Femur (tissue), 1 donor: ENCODE results near the gene RELT.

Experiments used
- DNase-seq: peaks from one replicate; pipeline ENCODE4 v3.0.0-alpha.2; 2017

Gene RELT

DNA sequence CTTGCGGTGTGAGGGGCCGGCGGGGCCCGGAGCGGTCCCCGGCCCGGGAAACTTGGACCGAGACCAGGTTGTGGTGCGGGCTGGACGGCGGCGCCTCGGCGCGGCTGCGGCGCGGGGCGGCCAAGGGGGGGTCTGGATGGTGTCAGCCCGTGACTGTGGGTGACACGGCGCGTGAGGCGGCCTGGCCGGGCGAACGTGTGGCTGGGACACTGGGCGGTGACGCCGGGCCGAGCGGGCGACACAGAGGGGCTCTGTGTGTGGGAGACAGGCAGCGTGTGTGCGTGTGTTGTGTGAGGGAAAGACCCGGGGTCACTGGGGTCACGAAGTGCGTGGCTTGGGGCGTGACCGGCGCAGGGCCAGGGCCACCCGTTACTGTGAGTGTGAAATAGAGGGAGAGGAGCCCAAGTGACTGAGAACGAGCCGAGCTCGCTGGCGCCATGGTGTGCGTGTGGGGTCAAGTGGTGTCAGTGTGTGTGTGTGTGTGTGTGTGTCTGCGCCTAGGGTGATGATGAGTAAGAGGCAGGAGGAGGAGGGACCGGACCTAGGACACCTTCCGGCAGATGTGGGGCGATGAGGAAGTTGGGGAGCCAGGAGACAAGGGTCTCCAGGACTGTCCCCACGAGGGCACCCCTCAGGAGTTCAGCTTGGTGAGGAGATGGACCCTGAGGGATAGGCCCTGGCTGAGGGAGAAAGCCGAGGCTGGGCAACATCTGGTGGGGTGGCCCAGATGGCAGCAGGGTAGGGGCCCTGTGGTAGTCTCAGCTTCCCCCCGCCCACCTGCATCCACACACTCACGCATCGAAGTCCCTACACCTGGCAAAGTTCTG, 817 bp downstream of the RELT start:
- DNase-seq: peak; percentile 67

DNA sequence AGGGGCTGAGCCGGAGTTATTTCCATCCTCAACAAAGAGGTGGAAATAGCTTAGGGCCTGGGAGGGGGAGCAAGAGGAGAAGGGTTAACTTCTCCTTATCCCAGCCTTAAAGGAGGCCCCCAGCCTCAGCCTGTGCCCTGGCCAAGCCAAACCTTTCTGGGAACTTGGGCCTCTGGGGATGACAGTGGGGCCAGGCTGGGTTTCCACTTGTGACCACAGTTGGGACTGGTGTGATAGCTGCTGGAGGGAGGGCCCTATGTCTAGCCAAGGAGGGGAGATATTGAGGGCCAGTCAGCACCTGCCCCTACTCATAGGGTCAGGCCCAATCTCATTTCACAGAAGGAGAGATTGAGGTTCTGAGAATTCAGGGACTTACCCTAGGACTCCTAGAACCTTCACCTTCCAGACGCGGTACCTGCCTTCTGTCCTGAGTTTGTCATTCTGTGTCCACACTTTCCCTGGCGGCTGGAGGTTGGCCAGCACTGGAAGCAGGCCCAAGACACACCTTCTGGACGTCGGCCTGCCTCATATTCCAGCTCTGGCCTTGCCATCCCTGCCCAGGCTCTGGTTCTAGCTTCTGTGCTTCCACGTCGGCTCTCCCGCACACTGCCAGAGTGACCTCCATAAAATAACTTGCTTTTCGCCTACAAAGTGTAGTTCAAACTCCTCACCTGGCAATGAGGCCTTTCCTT, 3.1 kb downstream of the RELT start:
- DNase-seq: no peak

DNA sequence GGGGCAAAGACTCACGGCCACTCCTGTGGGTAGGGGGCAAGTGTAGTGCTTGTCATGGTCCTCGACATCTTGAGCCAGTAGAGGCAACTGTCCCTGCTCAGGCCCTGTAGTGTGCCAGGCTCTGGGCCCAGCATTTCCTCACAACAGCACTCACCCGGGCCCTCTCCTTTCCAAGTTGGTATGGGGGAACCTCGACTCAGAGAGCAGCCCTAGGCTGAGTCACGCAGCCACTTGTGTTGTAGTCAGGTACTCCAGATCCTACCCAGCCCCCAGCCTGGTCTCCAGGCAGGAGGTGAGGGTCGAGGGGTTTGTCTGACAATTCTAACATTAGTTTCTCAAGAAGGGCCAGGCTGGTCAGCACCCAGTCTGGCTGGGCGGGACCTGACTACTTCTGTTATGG, 4.1 kb downstream of the RELT start:
- no peak for DNase-seq

DNA sequence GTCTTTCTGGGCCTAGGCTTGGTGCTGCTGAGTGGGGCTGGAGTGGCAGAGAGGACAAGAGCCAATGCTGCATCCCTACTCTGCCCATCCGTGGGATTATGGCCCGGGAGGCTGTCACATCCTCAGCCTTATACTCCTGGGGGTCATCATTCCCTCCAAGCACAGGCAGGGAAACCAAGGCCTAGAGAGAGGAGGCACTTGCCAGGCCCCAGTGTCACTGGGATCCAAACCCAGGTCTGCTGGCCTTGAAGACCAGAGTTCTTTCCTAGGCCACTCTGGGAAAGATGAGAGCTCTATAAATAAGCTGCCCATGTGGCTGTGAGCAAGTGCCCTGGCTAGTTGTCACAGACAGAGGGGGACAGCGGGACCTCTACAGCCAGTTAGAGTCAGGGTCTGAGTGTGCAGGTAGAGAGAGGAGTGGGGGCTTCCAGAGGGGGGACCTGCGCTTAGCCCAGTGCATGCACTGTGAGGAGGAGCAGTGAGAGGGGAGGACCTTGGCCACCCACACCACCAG, 4.8 kb downstream of the RELT start:
- no peak for DNase-seq

DNA sequence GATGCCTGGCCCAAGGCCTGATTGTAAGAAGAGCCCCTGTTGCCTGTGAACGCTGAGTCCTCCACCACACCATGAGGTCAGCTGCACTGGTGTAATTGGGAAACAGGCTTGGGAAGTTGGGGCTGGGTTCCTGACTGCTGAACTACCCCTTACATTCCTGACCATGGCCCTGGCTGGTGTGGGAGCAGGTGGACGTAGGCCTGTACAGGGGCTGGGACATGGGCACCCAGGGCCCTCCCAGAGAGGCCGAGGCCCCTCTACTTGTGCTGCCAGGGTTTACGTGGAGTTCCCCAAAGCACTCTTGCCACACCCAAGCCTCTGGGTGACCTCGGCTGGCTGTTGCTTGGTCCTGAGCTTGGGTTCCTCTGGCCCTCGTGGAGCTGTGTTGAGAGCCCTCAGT, 5.4 kb downstream of the RELT start:
- DNase-seq: no peak

DNA sequence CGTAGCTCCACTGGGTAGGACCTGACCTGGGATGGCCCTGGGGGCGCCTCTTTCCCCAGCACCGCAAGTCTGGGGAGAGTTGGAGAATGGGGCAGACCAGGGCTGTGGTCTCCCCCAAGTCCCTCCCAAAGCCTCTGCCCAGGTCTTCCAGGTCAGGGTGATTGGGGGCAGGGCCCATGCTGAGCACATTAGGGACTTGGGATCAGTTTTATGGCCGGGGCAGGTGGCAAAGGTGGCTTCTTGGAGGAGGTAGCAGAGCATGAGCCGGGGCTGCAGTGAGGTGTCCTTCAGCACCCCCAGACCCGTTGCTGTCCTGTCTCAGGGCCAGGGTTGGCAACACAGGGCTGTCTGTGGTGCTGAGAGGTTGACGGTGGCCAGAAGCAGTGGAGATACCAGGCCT, 6.0 kb downstream of the RELT start:
- no peak for DNase-seq

DNA sequence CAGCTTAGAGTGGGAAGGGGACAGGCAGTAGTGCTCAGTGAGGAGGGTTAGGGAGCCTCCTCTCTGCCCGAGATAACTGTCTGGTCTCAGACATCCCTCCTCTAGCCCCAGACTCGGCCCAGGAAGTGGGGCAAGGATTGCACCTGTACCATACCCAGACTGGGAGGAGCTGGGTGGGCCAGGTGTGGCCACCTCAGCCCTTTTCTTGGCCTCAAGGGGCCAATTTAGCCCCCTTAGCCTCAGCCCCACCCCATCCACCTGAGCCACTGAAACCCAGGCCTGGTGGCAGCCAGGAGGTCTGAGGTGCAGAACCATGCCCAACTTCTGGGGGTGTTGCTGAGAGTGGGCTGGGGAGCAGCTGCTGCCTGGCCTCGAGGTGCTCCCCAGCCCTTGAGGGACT, 6.5 kb downstream of the RELT start:
- DNase-seq: no peak

DNA sequence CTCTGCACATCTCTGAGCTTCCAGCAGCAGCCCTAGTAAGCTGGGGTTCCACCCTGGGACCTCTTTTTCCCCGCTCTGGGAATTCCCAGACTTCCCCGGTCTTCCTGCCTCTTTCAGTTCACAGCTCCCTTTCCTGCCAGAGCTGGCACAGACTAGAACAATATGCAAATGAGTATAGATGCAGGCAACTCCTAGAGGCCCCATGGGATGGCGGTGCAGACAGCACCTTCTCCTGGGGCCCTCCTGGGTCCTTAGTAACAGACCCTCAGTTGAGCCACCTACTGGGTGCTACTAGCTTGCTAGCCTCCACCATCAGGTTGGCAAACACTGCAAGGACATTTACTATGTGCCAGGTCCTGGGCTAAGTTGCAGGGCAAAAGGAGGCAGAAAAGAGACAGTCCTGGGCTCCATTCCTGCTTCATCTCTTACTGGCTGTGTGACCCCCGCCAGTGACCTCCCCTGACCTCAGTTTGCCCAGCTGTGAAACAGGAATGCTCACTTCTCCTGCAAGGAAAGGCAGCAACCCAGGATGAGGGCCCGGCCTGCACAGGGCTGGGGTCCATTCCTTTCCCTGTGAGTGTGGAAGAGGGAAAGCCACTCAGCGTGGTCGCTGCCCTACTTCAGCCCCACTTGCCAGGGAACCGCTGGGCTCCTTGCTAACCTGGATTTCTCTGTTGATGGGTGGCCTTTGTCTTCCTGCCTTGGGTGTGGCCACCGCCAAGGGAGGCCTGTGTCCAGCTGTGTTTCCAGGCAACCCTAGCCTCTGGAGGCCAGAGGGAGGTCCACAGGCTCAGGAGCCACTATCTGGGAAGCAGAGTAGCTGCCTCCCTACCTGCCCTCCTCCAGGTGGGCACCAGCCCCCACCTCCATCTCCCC, 7.3 kb downstream of the RELT start:
- no peak for DNase-seq

DNA sequence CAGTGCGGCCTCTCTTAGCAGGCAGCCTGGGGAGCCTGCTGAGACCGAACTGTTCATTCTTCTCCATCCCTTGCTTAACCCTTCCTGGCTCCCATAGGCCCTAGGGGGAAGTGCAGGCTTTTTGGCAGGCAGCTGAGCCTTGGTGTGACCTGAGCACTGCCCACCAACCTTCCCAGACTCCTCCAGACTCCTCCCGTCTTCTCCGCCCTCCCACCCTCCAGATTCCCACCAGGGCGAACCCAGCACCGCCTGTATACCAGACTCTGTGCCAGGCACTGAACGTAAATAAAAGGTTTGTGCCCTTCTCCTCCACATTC, 7.9 kb downstream of the RELT start:
- DNase-seq: no peak

DNA sequence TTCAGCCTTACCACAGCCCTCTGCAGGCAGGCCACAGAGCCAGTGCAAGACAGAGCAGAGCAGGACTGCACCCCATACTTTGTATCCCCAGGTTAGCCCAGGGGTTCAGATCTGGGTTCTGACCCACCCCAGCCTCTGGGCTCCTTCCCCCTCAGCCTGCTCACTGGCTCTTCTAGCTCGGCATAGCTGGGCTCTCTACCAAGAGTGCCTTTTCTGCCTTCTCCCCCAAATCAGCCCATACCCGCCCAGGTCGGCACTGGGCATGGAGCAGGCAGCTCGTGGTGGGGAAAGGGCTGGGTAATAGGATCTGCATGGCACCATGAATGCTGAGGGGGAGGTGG, 8.3 kb downstream of the RELT start:
- no peak for DNase-seq

DNA sequence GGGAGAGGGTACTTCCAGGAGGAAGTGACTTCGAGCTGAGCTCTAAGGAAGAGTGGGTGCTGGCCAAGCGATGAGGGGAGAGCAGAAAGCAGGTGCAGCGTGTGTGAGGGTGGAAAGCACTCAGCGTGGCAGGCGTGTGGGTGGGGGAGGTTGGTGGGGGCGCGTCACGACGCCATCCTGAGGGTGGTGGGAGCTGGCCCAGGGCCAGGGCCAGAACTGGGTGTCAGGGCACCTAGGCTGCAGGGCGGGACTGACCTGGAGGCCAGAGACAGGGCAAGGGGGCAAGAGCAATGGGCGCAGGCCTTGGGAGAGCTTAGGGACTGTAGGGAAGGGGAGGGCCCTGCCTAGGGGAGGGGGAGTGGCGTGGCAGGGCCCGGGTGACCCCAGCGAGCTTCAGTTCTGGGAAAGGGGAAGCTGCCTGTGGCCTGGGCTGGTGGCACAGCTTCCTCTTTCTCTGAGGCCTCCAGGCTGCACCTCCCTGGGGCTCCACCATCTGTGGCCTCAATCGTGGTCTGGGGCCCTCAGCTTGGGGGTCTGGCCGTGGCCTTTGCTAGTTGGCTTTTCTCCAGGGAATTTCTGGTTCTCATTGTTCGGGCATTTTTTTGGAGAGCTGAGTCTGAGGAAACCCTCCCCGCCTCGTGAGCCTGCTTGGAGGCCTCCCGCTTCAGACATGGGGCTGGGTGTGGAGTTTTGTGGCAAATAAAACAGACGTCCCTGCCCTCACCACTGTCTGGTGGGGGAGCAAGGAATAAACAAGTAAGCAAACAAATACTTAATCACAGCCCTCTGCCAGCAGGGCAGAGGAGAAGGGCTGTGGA, 8.9 kb downstream of the RELT start:
- peak; percentile 83 for DNase-seq

DNA sequence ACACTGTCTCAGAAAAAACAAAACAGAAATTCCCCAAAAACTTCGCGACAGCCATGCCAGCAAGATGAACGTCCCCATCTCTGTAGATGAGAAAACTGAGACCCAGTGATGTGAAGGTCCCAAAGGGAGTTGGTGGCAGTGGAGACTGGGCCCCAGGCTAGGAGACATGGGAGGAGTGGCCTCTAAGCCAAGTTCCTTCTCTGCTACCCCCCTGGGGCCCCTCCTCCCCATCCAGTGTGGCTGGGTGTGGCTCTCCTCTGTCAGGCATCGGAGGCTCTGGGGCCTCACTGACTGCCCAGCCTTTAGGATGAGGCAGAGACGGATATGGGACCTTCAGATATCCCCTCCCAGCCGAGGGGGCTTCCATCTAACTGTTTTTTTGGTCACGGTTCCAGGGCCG, 9.8 kb downstream of the RELT start:
- DNase-seq: peak; percentile 64

DNA sequence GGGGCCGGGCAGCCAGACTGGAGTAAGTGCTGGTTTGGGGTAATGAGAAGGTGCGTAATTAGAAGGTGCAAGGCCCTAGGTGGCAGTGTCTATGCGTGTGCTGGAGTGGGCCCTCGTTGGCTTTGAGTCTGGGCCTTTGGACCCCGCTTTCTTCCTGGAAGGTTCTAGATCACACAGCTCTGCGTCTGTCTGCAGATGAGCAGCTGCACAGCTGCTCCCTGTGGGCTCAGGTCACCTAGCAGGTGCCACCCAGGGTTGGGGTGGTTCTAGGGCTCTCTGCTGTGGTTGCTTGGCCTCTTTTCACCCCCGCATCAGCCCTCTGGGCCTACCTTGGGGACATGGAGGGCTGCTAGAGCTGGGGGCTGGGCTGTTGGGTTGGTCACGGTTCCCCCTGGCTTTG, 10.3 kb downstream of the RELT start:
- DNase-seq: no peak

DNA sequence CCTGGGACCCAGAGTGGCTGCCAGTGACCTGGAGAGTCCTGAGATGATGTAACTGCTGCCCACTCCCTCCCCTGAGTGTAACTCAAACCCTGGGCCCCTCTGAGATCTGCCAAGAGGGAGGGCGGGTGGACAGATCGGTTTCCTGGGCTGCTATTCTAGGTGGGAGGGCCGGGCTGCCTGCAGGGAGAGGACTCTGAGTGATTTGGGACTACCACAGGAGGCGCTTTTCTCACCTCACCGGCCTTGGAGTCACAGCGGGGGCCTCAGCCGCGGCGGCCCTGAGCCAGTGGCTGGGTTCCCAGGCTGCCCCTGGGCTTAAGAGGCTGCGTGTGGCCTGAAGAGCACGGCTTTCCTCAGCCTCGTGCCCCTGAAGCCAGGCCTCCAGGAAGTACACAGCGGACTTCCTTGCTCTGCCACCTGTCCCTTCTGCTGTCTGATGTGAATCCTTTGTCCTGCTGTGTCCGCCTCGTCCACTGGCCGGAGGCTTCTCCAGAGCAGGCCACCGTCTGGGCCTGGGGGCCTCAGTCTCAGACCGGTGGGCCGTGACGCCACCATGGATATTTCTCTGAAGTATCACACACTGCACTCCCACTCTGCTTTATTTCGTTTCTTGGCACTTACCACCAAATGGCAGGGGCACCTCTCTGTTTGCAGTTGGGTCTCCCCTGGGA, 11.5 kb downstream of the RELT start:
- DNase-seq: peak; percentile 55

DNA sequence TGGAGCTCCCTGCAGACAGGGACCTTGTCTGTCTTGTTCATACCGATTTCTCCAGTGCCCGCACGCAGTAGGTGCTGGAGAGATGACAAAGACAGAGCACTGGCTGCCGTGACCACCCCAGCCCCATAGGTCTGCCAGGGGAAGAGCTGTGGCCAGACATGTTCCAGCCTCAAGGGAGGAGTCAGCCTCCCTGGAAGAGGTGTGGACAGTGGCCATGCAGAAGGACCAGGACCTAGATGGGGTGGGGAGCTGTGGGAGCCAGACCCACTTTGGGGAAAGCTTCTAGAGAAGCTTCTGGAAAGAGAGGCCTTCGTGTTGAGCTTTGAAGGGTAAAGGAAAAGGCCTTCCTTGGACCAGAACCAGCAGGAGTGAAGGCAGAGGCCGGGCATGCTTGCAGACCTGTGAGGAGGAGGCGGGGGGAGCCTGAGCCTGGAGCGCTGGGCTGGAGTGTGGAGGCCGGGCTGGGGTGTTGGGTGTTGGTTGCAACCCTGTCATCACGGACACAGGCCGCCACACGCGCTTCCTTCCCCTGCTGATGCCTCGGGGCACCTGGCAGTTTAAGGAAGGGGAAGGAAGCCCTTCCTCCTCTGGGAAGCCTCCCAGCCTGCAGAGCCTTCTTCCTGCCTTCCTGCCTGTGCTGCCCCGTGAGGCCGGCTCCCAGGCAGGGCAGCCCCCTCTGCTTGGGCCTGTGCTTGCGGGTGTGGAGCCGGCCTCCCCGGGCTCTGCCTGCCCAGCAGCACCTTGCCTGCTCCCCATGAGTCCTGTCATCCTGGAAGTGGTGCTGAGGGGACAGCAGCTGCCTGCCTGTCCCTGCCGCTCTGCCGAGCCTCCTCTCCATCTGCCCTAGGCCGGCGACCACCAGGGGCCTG, 12.3 kb downstream of the RELT start:
- peak; percentile 61 for DNase-seq

DNA sequence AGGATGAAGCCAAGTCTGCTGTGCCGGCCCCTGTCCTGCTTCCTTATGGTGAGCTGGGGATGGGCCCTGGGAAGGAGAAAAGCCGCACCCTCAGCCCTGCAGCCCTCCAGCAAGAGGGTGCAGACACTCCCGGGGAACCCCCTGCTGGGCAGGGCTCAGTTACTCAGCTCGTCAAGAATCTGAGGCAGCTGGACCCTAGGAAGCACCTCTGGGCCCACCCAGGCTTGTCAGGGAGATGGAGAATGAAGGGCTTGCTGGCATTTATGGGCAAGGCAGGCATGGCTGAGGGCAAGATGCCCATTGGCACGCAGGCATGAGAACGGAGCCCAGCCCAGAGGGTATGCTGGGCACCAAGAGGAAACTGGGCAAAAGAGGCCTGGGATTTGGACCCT, 12.9 kb downstream of the RELT start:
- DNase-seq: no peak

DNA sequence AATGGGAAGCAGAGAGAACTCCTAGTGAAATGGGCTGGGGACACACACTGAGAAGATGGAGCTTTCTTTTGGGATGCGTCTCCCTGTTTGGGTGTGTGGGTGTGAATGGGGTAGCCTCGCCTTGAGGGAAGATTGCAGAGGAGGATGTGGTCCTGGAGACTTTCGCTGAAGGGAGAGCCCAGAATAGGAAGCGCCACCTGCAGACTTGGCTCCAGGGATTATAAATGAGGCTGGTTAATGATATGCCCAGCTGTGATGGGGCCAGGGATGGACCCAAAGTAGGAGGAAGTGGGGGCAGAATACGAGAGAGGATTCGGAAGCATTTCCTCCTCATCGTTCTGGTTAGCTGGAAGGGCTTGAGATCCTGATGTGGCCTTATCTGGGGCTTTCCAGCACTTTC, 13.7 kb downstream of the RELT start:
- DNase-seq: no peak

DNA sequence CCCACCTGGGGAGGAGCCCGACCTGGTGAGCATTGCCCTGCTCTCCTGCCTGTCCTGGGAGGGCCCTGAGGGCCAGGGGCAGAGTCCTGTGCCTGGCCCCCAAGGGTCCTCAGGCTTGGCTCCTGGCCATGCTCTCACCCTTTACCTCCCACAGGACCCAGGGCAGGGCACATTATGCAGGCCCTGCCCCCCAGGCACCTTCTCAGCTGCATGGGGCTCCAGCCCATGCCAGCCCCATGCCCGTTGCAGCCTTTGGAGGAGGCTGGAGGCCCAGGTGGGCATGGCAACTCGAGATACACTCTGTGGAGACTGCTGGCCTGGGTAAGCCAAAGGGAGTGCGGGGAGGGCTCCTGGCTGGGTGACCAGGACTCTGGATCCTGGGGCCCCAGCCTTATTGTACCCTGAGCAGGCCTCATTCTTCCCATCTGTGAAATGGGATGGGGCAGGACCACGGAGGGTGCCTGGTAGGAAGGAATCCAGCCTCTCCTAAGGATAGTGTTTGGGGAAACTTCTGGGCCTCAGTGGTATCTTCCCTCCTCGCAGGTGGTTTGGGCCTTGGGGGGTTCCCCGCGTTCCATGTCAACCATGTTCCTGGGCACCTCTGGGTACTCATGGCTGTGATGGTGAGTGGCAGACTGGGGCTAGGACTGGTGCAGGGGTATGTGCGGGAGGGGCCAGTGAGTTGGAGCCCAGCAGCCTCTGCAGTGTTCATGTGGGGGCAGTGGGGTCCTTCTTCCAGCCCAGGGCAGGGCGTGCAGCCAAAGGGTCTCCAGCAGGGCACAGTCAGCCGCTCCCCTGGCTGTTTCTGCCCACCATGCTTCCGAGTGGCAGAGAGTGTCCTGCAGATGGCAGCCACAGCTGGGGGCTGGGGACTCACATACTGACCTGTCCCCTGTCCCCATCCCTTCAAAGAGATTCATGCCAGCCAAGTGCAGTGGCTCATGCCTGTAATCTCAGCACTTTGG, 14.7 kb downstream of the RELT start:
- no peak for DNase-seq

DNA sequence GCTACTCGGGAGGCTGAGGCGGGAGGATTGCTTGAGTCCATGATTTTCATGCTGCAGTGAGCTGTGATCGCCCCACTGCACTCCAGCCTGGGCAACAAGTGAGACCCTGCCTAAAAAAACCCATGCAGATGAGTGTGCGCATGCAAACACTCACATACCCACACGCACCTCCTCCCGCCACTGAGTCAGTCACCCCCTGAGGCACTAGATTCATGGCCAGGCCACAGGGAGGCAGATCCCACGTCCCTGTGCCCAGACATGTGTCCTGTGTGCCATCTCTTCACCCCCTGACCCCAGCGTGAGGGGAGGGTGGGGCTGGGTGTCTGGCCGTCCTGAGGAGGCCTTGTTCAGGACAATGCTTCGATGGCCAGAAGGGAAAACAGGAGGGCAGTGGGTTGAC, 15.5 kb downstream of the RELT start:
- no peak for DNase-seq
